ENCODE measurements around the gene PLCH1.

Gene PLCH1

DNA sequence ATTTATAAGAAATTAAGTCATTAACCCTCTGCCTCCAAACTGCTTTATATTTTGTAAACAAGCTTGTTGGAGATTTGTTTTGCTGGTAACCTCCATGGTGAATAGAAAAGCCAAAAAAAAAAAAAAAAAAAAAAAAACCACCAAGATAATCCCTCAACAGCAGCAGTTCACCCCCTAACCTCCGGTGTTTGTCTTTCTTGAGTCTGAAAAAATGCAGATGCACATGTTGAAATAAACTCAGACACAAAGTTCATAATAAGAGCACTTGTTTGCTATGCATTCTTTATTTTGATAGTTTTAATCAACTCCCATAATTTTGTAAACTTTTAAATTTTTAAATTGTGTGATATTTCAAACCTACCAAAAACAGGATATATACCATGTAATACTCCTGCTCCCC is 1.8 kb upstream of the PLCH1 start:
- no peak for DNase-seq (ENCODE audit: low read depth, low spot score)

- DNase-seq (ENCODE audit: low read depth, low spot score) = no peak
Measured at GRCh38 chr3:155745795-155746550, 1.1 kb upstream of the PLCH1 start.

DNA sequence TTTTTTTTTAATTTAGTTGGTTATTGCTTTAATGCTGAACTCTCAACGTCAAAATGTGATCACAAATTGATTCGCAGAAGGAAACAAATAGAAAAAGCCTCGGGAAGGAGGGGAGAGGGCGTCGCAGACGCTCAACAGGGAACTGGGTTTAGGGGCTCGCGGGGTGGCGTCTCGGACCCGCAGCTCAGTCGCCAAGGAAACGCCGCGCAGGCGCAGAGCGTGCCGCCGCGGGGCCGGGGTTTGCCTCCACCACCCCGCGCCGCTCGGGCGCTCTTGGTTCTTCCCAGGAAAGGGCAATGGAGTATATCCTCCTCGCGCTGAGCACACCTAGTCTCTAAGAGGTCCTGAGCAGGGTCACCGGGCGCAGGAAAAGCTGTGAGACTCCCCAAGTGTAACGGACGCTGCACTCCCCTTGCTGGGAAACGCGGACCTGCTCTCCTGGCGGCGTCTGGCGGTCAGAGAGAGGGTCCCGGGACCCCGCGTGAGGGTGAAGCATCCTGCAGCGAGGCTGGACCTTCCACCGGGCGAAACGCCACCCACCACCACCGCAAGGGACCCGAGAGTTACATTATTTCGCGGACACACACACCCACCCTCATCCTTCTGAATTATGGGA is 753 bp downstream of the PLCH1 start:
- DNase-seq (ENCODE audit: low read depth, low spot score) = no peak

GRCh38 chr3:155743606-155744005 is 1.3 kb downstream of the PLCH1 start:
- no peak for DNase-seq (ENCODE audit: low read depth, low spot score)

- no peak for DNase-seq (ENCODE audit: low read depth, low spot score)
Measured at GRCh38 chr3:155742349-155742965, 2.4 kb downstream of the PLCH1 start.

DNA sequence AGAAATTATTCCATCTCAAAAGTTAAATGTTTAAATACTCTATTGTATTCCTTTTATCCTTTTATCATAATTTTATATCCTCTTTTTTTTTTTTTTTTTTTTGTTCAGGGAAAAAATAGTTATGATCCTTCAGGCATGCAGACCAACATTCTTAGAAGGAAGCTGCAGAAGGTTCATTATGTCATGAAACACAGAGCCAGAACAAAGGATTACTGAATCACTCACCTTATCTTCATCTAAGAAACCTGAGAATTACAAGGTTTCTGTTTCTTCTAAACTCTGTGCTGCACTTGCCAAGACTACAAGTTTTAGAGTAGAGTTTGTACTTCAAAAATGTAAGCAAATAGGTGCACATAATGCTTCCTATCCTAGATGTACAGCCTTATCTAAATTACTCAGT is 3.3 kb downstream of the PLCH1 start:
- DNase-seq (ENCODE audit: low read depth, low spot score) = no peak

DNA sequence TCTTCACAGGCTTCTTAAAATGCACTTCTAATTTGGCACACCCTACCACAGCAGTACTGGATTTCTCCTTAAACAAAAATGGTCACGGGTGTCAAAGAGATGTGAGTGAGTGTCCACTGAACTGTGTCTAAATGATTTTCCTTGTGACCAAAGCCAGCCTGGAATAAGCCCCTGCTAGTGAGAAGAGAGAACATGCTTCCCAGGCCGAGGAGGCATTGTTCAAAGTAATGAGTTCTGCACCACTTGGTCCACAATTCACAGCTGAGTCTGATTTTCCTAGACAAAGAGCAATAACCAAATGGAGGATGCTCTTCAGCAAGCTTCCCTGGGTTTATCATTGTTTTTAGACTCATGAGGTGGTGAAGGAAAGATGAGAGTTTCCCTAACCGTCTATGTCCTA is 3.8 kb downstream of the PLCH1 start:
- DNase-seq (ENCODE audit: low read depth, low spot score) = no peak

- DNase-seq (ENCODE audit: low read depth, low spot score) = no peak
Measured at GRCh38 chr3:155739154-155739553, 5.7 kb downstream of the PLCH1 start.

DNA sequence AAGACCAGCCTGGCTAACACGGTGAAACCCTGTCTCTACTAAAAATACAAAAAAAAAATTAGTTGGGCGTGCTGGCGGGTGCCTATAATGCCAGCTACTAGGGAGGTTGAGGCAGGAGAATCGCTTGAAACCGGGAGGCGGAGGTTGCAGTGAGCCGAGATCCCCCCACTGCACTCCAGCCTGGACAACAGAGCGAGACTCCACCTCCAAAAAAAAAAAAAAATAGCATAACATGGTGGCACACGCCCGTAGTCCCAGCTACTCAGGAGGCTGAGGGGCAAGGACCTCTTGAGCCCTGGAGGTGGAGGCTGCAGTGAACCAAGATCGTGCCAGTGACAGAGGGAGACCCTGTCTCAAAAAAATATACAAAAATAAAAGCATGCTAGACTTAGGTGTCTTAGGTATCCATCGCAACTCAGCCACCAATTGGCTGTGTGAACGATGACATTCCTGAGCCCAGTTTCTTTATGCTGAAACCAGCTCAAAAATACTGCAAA is 6.2 kb downstream of the PLCH1 start:
- no peak for DNase-seq (ENCODE audit: low read depth, low spot score)

DNA sequence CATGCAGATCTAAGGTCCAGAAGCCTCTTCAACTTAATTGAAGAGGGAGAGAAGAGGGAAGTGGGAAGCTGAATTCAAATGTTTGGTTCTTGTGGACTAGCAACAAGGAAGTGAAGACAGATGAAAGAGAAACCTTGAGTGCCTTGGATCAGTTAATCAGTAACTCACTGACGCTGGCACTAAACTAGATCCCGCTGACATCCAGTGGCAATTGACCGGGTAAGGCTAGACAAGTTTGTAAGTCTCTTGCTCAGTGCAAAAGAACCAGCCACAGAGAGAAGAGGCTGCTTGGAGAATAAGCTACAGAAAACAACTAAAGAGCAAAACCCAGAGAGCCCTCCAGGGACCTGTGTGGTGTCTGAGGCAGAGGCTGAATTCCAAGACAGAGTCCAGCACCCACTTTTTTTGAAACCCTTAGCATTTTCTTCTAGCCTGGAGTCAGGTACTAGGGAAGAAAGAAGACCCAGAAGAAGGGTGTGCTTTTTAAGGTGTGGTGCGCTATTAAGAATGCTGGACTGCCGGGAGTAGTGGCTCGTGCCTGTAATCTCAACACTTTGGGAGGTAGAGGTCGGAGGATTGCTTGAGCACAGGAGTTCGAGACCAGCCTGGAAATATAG is 6.9 kb downstream of the PLCH1 start:
- no peak for DNase-seq (ENCODE audit: low read depth, low spot score)

GRCh38 chr3:155736381-155736780 is 8.5 kb downstream of the PLCH1 start:
- no peak for DNase-seq (ENCODE audit: low read depth, low spot score)

GRCh38 chr3:155730843-155731242 is 14.0 kb downstream of the PLCH1 start:
- no peak for DNase-seq (ENCODE audit: low read depth, low spot score)

DNA sequence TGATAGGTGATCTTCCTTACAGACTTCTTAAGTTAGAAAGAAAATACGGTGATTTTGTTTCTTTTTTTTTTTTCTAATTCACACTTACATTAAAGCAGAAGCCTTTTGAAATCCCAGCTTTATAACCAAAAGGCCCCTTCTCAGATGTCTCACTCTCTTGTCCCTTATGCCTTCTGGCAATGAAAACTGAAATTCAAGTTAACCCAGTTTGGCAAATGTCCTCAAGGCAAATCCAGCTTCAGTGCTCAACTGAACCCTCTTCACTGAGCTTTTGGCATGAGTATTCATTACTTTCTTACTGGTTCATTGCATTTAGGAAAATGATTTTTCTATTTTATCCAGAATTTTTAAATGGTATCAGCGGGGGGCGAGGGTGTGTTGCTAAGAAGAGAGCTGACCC is 17.0 kb downstream of the PLCH1 start:
- DNase-seq (ENCODE audit: low read depth, low spot score) = no peak

DNA sequence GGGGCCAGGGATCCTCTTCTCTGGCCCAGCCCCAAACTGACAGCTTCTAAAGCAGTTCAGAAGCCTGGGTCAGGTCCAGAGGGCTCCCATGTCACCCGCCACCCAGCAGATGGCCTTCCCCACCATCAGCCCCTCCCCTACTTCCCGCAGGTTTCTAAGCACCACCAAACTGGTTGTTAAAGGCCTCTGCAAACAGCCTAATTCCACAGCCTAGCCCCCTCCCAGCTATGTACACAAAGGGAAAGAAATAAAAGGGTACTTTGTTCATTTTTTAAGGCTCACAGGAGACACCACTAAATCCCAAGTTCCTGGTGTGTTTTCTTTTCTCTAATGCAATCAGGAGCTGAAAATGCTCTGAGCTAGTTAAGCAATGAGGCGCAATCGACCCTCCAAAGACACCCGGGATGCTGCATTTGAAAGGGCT is 30.6 kb downstream of the PLCH1 start:
- DNase-seq (ENCODE audit: low read depth, low spot score) = no peak

GRCh38 chr3:155712008-155712407 is 32.9 kb downstream of the PLCH1 start:
- DNase-seq (ENCODE audit: low read depth, low spot score) = no peak

DNA sequence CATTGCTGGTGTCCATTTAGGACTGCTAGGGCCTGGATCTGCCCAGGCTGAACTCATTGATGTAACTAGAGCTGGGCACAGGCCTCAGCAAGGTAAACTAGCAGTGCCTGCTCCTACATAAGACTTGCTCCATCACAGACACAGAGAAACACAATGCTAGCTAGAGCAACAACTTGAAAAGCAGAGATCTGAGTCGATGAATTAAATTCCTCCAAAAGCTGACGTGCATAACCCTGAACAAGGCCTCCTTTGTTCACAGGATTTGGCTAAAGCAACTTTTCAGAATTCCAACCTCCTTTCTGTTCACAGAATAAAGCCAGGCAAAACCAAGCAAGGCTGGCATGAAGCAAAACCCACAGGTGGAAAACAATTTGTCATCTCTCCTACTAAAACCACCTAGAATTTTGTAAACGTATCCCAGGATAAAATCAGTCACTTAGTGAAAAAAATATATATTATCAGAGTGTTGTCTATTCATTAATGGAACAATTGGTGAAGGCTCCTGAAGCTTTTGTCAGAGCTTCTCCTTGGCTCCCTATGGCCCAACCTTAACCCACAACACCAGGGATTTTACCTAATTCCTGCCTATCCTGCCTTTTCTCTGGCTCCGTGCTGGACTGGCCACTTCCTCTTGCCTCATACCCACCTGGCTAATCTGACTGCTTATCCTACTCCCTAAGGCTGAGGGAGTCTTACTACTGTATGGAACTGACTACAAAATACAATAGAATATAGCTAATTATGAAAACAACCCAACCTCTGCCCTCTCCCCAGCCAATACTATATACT is 39.9 kb downstream of the PLCH1 start:
- DNase-seq (ENCODE audit: low read depth, low spot score) = no peak

GRCh38 chr3:155704061-155704460 is 40.8 kb downstream of the PLCH1 start:
- DNase-seq (ENCODE audit: low read depth, low spot score) = no peak

GRCh38 chr3:155702745-155703591 is 41.9 kb downstream of the PLCH1 start:
- DNase-seq (ENCODE audit: low read depth, low spot score) = no peak

GRCh38 chr3:155701882-155702465 is 42.9 kb downstream of the PLCH1 start:
- peak; percentile 3 for DNase-seq (ENCODE audit: low read depth, low spot score)

DNA sequence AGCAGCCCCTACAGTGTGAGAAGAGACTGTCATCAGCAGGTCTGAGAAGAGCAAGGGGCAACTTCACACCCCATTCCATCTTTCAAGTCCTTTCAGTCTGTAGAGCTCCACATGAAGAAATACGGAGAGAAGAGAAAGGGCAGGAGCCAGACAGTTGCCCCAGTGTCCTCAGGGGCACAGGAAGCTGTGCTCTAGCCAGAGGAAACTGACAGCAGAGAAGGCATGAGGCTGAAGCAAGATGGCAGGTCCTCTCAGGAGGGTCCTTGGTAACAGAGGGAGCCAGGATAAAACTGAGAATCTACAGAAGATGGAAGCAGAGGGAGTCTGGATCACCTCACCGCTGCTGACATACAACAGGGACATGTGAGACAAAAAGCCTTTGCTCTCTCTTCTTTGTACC is 47.3 kb downstream of the PLCH1 start:
- no peak for DNase-seq (ENCODE audit: low read depth, low spot score)
